H1 (cell line): Measurements from ENCODE around the gene NLN. TPM values are rescaled to one million over a fixed set of nuclear protein-coding genes. Genes with fewer than 3 reads are reported as not detected.

ENCODE experiments used
- CTCF ChIA-PET: fragments of 300-600 bp; sonication (Branson Sonifier 250); formaldehyde crosslinking; loops from one replicate; lab custom pipeline; 2021; ENCODE audit not compliant: partially characterized antibody; lab: Charles Lee
- POLR2A ChIA-PET: fragments of 300-600 bp; sonication (Branson Sonifier 250); formaldehyde crosslinking; loops from one replicate; lab custom pipeline; 2021; ENCODE audit warnings: inconsistent platforms; ENCODE audit not compliant: partially characterized antibody; lab: Charles Lee
- DNase-seq, 2 experiments: peaks; one replicate each; pipeline versions ENCODE4 v3.0.0 to v3.0.0-alpha.2; 2010 to 2022; ENCODE audit warnings: low spot score in 2 of 2, low read depth in 1 of 2, mixed read lengths in 1 of 2
- FAIRE-seq: peaks from 2 replicates; lab custom pipeline; 2011; peaks lifted over from hg19 to GRCh38; lab: Jason Lieb, UNC
- H2AFZ ChIP-seq: 2 replicates; pipeline ENCODE4 v1.8.1; 2012; ENCODE audit warnings: low read length, inconsistent platforms
- H2AK5ac ChIP-seq: 2 replicates; pipeline ENCODE4 v1.6.1; 2013; ENCODE audit warnings: low read depth, low read length
- H2BK120ac ChIP-seq: replicated peaks from 2 replicates; pipeline ENCODE3; 2013; ENCODE audit warnings: low read depth, low read length, inconsistent platforms
- H2BK12ac ChIP-seq: 2 replicates; pipeline ENCODE4 v1.6.1; 2013; ENCODE audit warnings: low read depth, low read length
- H2BK15ac ChIP-seq: 2 replicates; pipeline ENCODE4 v1.6.1; 2013; ENCODE audit warnings: low read length
- H2BK20ac ChIP-seq: 2 replicates; pipeline ENCODE4 v1.6.1; 2013; ENCODE audit warnings: low read length
- H2BK5ac ChIP-seq: 2 replicates; pipeline ENCODE4 v1.6.1; 2013; ENCODE audit warnings: low read depth, low read length
- H3K14ac ChIP-seq: 2 replicates; pipeline ENCODE4 v1.6.1; 2013; ENCODE audit warnings: inconsistent platforms; ENCODE audit not compliant: insufficient read length
- H3K18ac ChIP-seq: 2 replicates; pipeline ENCODE4 v1.6.1; 2013; ENCODE audit warnings: low read length; ENCODE audit errors: extremely low read depth
- H3K23ac ChIP-seq: 2 replicates; pipeline ENCODE4 v1.6.1; 2013; ENCODE audit warnings: inconsistent platforms; ENCODE audit not compliant: insufficient read length
- H3K23me2 ChIP-seq: 2 replicates; pipeline ENCODE4 v1.6.1; 2013; ENCODE audit warnings: low read depth, low read length
- H3K27ac ChIP-seq: 2 replicates; pipeline ENCODE4 v1.6.1; 2011; ENCODE audit warnings: low read depth, low read length, inconsistent platforms
- H3K27me3 ChIP-seq, 4 experiments: replicated peaks in 1 of 4; 1 replicate in 1 of 4; 2 replicates in 3 of 4; pipeline versions ENCODE4 v1.6.1 to v1.8.1; 2011 to 2013; ENCODE audit warnings: low read length in 3 of 4, mild to moderate bottlenecking in 3 of 4, inconsistent platforms in 2 of 4, mixed read lengths in 2 of 4, moderate library complexity in 1 of 4; ENCODE audit not compliant: control insufficient read depth in 3 of 4, insufficient read depth in 3 of 4; ENCODE audit errors: extremely low read depth in 1 of 4
- H3K36me3 ChIP-seq, 4 experiments: 2 replicates each; pipeline versions ENCODE4 v1.6.1 to v1.8.1; 2011 to 2013; ENCODE audit warnings: mild to moderate bottlenecking in 4 of 4, low read length in 3 of 4, moderate library complexity in 2 of 4, control low read depth in 1 of 4, inconsistent platforms in 1 of 4; ENCODE audit not compliant: insufficient read depth in 4 of 4, control insufficient read depth in 2 of 4
- H3K4ac ChIP-seq: replicated peaks from 2 replicates; pipeline ENCODE3; 2013; ENCODE audit warnings: low read length, low read depth, mixed read lengths, inconsistent platforms; ENCODE audit not compliant: insufficient read length
- H3K4me1 ChIP-seq, 4 experiments: replicated peaks in 1 of 4; 1 replicate in 1 of 4; 2 replicates in 3 of 4; pipeline versions ENCODE4 v1.6.1 to v1.8.1; 2011 to 2013; ENCODE audit warnings: low read length in 3 of 4, inconsistent platforms in 2 of 4, mixed read lengths in 1 of 4; ENCODE audit not compliant: insufficient read depth in 4 of 4, control insufficient read depth in 3 of 4
- H3K4me2 ChIP-seq, 2 experiments: 2 replicates each; pipeline versions ENCODE4 v1.6.1 to v1.8.1; 2011 to 2013; ENCODE audit warnings: low read depth in 2 of 2, low read length in 2 of 2, control low read depth in 1 of 2, inconsistent platforms in 1 of 2, mild to moderate bottlenecking in 1 of 2; ENCODE audit not compliant: insufficient read depth in 1 of 2
- H3K4me3 ChIP-seq, 4 experiments: fragments of 200-600, 300-600 bp in 1 of 4; sonication (generic), shearing (Covaris generic), sonication (Bioruptor Twin) in 1 of 4; 2 replicates each; pipeline versions ENCODE4 v1.5.1 to v1.8.1; 2011 to 2016; ENCODE audit warnings: low read length in 4 of 4, low read depth in 3 of 4, control low read depth in 2 of 4, inconsistent platforms in 2 of 4, mild to moderate bottlenecking in 2 of 4, mixed read lengths in 1 of 4, moderate library complexity in 1 of 4; ENCODE audit not compliant: insufficient read depth in 2 of 4; ENCODE audit errors: extremely low read depth in 1 of 4
- H3K56ac ChIP-seq: replicated peaks from 2 replicates; pipeline ENCODE3; 2013; ENCODE audit warnings: low read depth, mild to moderate bottlenecking, mixed read lengths, low read length, inconsistent platforms; ENCODE audit not compliant: insufficient read length
- H3K79me1 ChIP-seq: 2 replicates; pipeline ENCODE4 v1.6.1; 2013; ENCODE audit warnings: low read depth, low read length, control low read depth
- H3K79me2 ChIP-seq, 2 experiments: 2 replicates each; pipeline versions ENCODE4 v1.6.1 to v1.8.1; 2012 to 2013; ENCODE audit warnings: low read length in 2 of 2, mild to moderate bottlenecking in 2 of 2, inconsistent platforms in 1 of 2; ENCODE audit not compliant: insufficient read depth in 2 of 2, control insufficient read depth in 1 of 2
- H3K9ac ChIP-seq, 4 experiments: replicated peaks in 1 of 4; 1 replicate in 1 of 4; 2 replicates in 3 of 4; pipeline versions ENCODE4 v1.6.1 to v1.8.1; 2011 to 2013; ENCODE audit warnings: low read depth in 3 of 4, low read length in 3 of 4, control low read depth in 2 of 4, mild to moderate bottlenecking in 2 of 4, moderate library complexity in 2 of 4, inconsistent platforms in 1 of 4; ENCODE audit errors: extremely low read depth in 1 of 4
- H3K9me3 ChIP-seq, 2 experiments: 2 replicates each; pipeline versions ENCODE4 v1.6.1 to v1.8.1; 2012 to 2013; ENCODE audit warnings: mild to moderate bottlenecking in 2 of 2, moderate library complexity in 2 of 2, control low read depth in 1 of 2, inconsistent platforms in 1 of 2, low read depth in 1 of 2, low read length in 1 of 2, mixed read lengths in 1 of 2; ENCODE audit not compliant: insufficient read depth in 2 of 2
- H4K20me1 ChIP-seq, 2 experiments: replicated peaks in 1 of 2; 2 replicates each; pipeline versions ENCODE3 to v1.8.1; 2011 to 2013; ENCODE audit warnings: inconsistent platforms in 2 of 2, low read length in 2 of 2, mild to moderate bottlenecking in 1 of 2; ENCODE audit not compliant: insufficient read depth in 2 of 2, control insufficient read depth in 1 of 2
- H4K5ac ChIP-seq: 2 replicates; pipeline ENCODE4 v1.6.1; 2013; ENCODE audit warnings: low read length, low read depth, mixed read lengths, inconsistent platforms; ENCODE audit not compliant: insufficient read length
- H4K8ac ChIP-seq: 2 replicates; pipeline ENCODE4 v1.8.0; 2013; ENCODE audit warnings: mild to moderate bottlenecking, moderate library complexity, low read length, inconsistent platforms; ENCODE audit not compliant: insufficient read depth; ENCODE audit errors: extremely low read depth
- H4K91ac ChIP-seq: replicated peaks from 2 replicates; pipeline ENCODE3; 2013; ENCODE audit warnings: low read length, mixed read lengths, inconsistent platforms; ENCODE audit not compliant: insufficient read length
- ATF2 ChIP-seq: IDR thresholded peaks from 2 replicates; pipeline ENCODE4 v1.6.1; 2012; ENCODE audit warnings: low read length, inconsistent platforms
- BACH1 ChIP-seq: IDR thresholded peaks from 2 replicates; pipeline ENCODE4 v1.6.1; 2012; ENCODE audit warnings: low read length, improper control_type of control experiment
- BCL11A ChIP-seq, 2 experiments: IDR thresholded peaks; one replicate each; pipeline ENCODE4 v1.6.1; 2011; ENCODE audit warnings: low read depth in 2 of 2, low read length in 2 of 2, mild to moderate bottlenecking in 2 of 2
- CBX5 ChIP-seq: fragments of 300-800, 300-1000 bp; sonication (generic); IDR thresholded peaks from 2 replicates; pipeline ENCODE4 v1.7.1; 2016; ENCODE audit warnings: antibody characterized with exemption, low read length, low read depth
- CREB1 ChIP-seq: IDR thresholded peaks from 2 replicates; pipeline ENCODE4 v1.6.1; 2012; ENCODE audit warnings: inconsistent platforms
- KDM5A ChIP-seq: fragments of 200-600 bp; IDR thresholded peaks from 2 replicates; pipeline ENCODE4 v1.7.1; 2012; ENCODE audit warnings: mild to moderate bottlenecking, low read length, inconsistent platforms, mixed read lengths
- SAP30 ChIP-seq: fragments of 300-600 bp; sonication (generic); IDR thresholded peaks from 2 replicates; pipeline ENCODE4 v1.7.1; 2012; ENCODE audit warnings: low read length, moderate library complexity, mild to moderate bottlenecking, inconsistent platforms; ENCODE audit not compliant: insufficient read depth, insufficient replicate concordance
- SIN3A ChIP-seq, 2 experiments: IDR thresholded peaks in 1 of 2; conservative IDR thresholded peaks in 1 of 2; 2 replicates each; pipeline ENCODE4 v1.6.1; 2011 to 2012; ENCODE audit warnings: low read length in 2 of 2, improper control_type of control experiment in 1 of 2, low read depth in 1 of 2, mild to moderate bottlenecking in 1 of 2
- WGBS, 2 experiments: shearing (Covaris generic) in 1 of 2; methylation state at CpG; one replicate each; pipeline versions ENCODE4 v1.1.6 to v1.1.7; 2013 to 2015; ENCODE audit warnings: low lambda C conversion rate in 2 of 2, mixed read lengths in 2 of 2, inconsistent platforms in 1 of 2, low coverage in 1 of 2, missing lambda C conversion rate in 1 of 2; ENCODE audit not compliant: insufficient replicate concordance in 2 of 2, insufficient coverage in 1 of 2, insufficient read length in 1 of 2; ENCODE audit errors: extremely low coverage in 1 of 2, missing lambda C conversion rate in 1 of 2; 5-methylcytosine and 5-hydroxymethylcytosine counted together
- polyA plus RNA-seq, 7 experiments: library from polyadenylated mRNA; depleted of rRNA in 3 of 7; stranded (reverse) in 5 of 7; unstranded in 2 of 7; fragments of >200 nt in 5 of 7; fragments of 200-250 nt in 2 of 7; gene quantifications; 1 replicate in 5 of 7; 2 replicates in 1 of 7; 4 replicates in 1 of 7; pipeline versions ENCODE4 v1.2.1 to v1.2.3, GENCODE V29; 2011 to 2013; ENCODE audit warnings: missing spikeins in 2 of 7, mixed read lengths in 2 of 7
- total RNA-seq: library from RNA; stranded (reverse); fragmentation: NEBNext Ultra II Directional; extraction: Animal tissue kit (Norgen Biotek cat#: 25700); gene quantifications from 2 replicates; pipeline ENCODE4 v1.2.1, GENCODE V29; 2021

The NLN gene
- total and polyA plus RNA-seq, 2 of the 8 experiments (the other 6 are each of a cell fraction or from before 2014, with no cell fraction given) = 46.7 to 192 TPM

- H4K8ac ChIP-seq = no peak overlapping the region
- H4K91ac ChIP-seq = no peak overlapping the region
- H3K4me2 ChIP-seq = no peak overlapping the region
- H2AFZ ChIP-seq = no peak overlapping the region
- no peak overlapping the region for H2BK15ac ChIP-seq
- POLR2A ChIA-PET = no interaction called here
- H3K79me2 ChIP-seq = no peaks in the 10 kb centered on the region; a peak in 1 of 4 replicates
- H3K4me3 ChIP-seq = no peak overlapping the region
- no peak overlapping the region for H3K9ac ChIP-seq
- 89% methylated on average over 2 of the region's 2 CpGs; no CpG with 5 or more reads in 1 of the 2 experiments for WGBS, 2 experiments
- H3K4me1 ChIP-seq = peaks cover 0 to 4% (median 0%) of the 10 kb centered on the region in 4 experiments; a peak in 2 of 7 replicates
- no peak overlapping the region for H3K4ac ChIP-seq
- H3K23ac ChIP-seq = no peak overlapping the region
- no peak for DNase-seq
- H2BK12ac ChIP-seq = no peak overlapping the region
- H3K14ac ChIP-seq = no peak overlapping the region
- TF ChIP-seq CREB1 = no peak
- no peak for TF ChIP-seq BCL11A (IDR thresholded peaks at IDR 0.05; ENCODE audit: low read depth in 2 of 2, low read length in 2 of 2)
- TF ChIP-seq SIN3A (conservative IDR thresholded peaks at IDR 0.05 in 1 of 2, IDR thresholded peaks at IDR 0.05 in 1 of 2; ENCODE audit: low read depth in 1 of 2, low read length in 2 of 2) = no peak
- no peak for TF ChIP-seq ATF2
- no peak for TF ChIP-seq CBX5
- TF ChIP-seq KDM5A = no peak
- no peak for TF ChIP-seq BACH1
- no peak for TF ChIP-seq SAP30
- peaks cover 2 to 19% (median 9%) of the 10 kb centered on the region in 4 experiments; a peak in 7 of 8 replicates for H3K36me3 ChIP-seq
- H2BK120ac ChIP-seq = no peak overlapping the region
- no peaks in the 10 kb centered on the region for H3K27me3 ChIP-seq
- no peak overlapping the region for H2BK20ac ChIP-seq
- no peaks in the 10 kb centered on the region for H3K23me2 ChIP-seq
- H4K5ac ChIP-seq = no peak overlapping the region
- CTCF ChIA-PET = interaction anchor here (0.6 kb wide), 1 partner anchor 107 kb away, joined by 3 read pairs; no protein-coding TSS in a partner anchor
- no peak for FAIRE-seq
- H2BK5ac ChIP-seq = no peak overlapping the region
- H3K79me1 ChIP-seq = peaks cover 2% of the 10 kb centered on the region; the same call in 1 of the 2 replicates
- H4K20me1 ChIP-seq = peaks cover 0 to 5% of the 10 kb centered on the region in 2 experiments
- H3K9me3 ChIP-seq = no peaks in the 10 kb centered on the region
- no peak overlapping the region for H3K18ac ChIP-seq
- H3K27ac ChIP-seq = no peak overlapping the region
- no peak overlapping the region for H2AK5ac ChIP-seq
- no peak overlapping the region for H3K56ac ChIP-seq
Observed at GRCh38 chr5:65771266-65771665, 49.3 kb downstream of the NLN start.
